Tibial nerve (tissue), 4 donors: ENCODE data around the gene PRDX5. TPM values are rescaled to one million over a fixed set of nuclear protein-coding genes. Genes with fewer than 3 reads are reported as not detected.

Experiments
- DNase-seq, 2 donors: peaks; one replicate each; pipeline ENCODE4 v3.0.0-alpha.2; 2019; ENCODE audit warnings: low spot score in 2 of 2
- H3K27ac ChIP-seq, 4 donors: fragments of 200-600 bp; sonication (generic) in 3 of 4; one replicate each; pipeline ENCODE4 v1.5.1; 2017 to 2019; ENCODE audit warnings: mild to moderate bottlenecking in 1 of 4
- H3K27me3 ChIP-seq, 2 donors: fragments of 200-600 bp; sonication (generic) in 1 of 2; one replicate each; pipeline versions ENCODE4 v1.5.1 to v1.6.0; 2017 to 2019
- H3K36me3 ChIP-seq, 3 donors: fragments of 200-600 bp; sonication (generic); one replicate each; pipeline ENCODE4 v1.5.1; 2018 to 2019
- H3K4me1 ChIP-seq, 4 donors: fragments of 200-600 bp; sonication (generic) in 3 of 4; one replicate each; pipeline ENCODE4 v1.5.1; 2017 to 2019
- H3K4me3 ChIP-seq, 4 donors: fragments of 200-600 bp; sonication (generic) in 3 of 4; one replicate each; pipeline ENCODE4 v1.5.1; 2017 to 2019; ENCODE audit warnings: mild to moderate bottlenecking in 1 of 4, moderate library complexity in 1 of 4
- H3K9me3 ChIP-seq, 4 donors: fragments of 200-600 bp; sonication (generic) in 3 of 4; one replicate each; pipeline ENCODE4 v1.5.1; 2017 to 2019
- CTCF ChIP-seq, 5 experiments: fragments of 200-600 bp in 3 of 5; fragments of 450-650 bp in 2 of 5; sonication (generic) in 3 of 5; IDR thresholded peaks; one replicate each; pipeline ENCODE4 v1.5.1; 2016 to 2019; ENCODE audit warnings: antibody characterized with exemption in 5 of 5, mild to moderate bottlenecking in 3 of 5, moderate library complexity in 2 of 5
- EP300 ChIP-seq, 2 donors: sonication (generic); formaldehyde crosslinking; IDR thresholded peaks; one replicate each; pipeline ENCODE4 v1.6.1; 2017; ENCODE audit warnings: antibody characterized with exemption in 2 of 2, mild to moderate bottlenecking in 1 of 2
- POLR2A ChIP-seq, 2 donors: fragments of 450-650 bp; IDR thresholded peaks; one replicate each; pipeline ENCODE4 v1.6.1; 2017; ENCODE audit warnings: antibody characterized with exemption in 2 of 2, mild to moderate bottlenecking in 2 of 2, moderate library complexity in 2 of 2
- WGBS, 2 donors: methylation state at CpG; one replicate each; pipeline ENCODE4 v1.1.5; 2018; 5-methylcytosine and 5-hydroxymethylcytosine counted together
- total RNA-seq, 4 donors: library from RNA; depleted of rRNA; stranded (reverse); fragments of >200 nt; gene quantifications; one replicate each; pipeline ENCODE4 v1.1.0, GENCODE V29; 2016

Gene PRDX5
- total RNA-seq, 4 donors from 2014 or later = 142 to 246 (median 204) TPM

GRCh38 chr11:64347193-64347867 is 29.4 kb downstream of the PRDX5 start:
- Histone ChIP-seq H3K27me3 (no peaks in the 10 kb centered on the region), H3K4me3 (no peak overlapping the region), H3K9me3 (no peaks in the 10 kb centered on the region), H3K27ac (no peak overlapping the region), H3K4me1 (peaks cover 0 to 13% (median under 1%) of the 10 kb centered on the region in 4 donors), H3K36me3 (no peaks in the 10 kb centered on the region)
- WGBS, 2 donors = 88 to 91% methylated on average over 8 to 12 of the region's 12 CpGs
- TF ChIP-seq POLR2A (IDR thresholded peaks at IDR 0.05) (no peak), EP300 (IDR thresholded peaks at IDR 0.05) (no peak), CTCF (IDR thresholded peaks at IDR 0.05) (no peak)
- no peak for DNase-seq

GRCh38 chr11:64348383-64349024 is 30.6 kb downstream of the PRDX5 start:
- Histone ChIP-seq H3K36me3 (no peaks in the 10 kb centered on the region), H3K27me3 (no peaks in the 10 kb centered on the region), H3K27ac (no peak overlapping the region), H3K4me1 (peaks cover 0 to under 1% (median 0%) of the 10 kb centered on the region in 4 donors), H3K4me3 (no peak overlapping the region), H3K9me3 (no peaks in the 10 kb centered on the region)
- TF ChIP-seq EP300 (IDR thresholded peaks at IDR 0.05) = no peak
- no peak for TF ChIP-seq CTCF (IDR thresholded peaks at IDR 0.05)
- no peak for TF ChIP-seq POLR2A (IDR thresholded peaks at IDR 0.05)
- DNase-seq = no peak
- 53 to 57% methylated on average over 12 to 14 of the region's 14 CpGs for WGBS, 2 donors

GRCh38 chr11:64349025-64349387 is 31.1 kb downstream of the PRDX5 start:
- 87 to 88% methylated on average over 6 to 7 of the region's 7 CpGs for WGBS, 2 donors
- DNase-seq = no peak
- no peaks in the 10 kb centered on the region for H3K4me1 ChIP-seq
- H3K9me3 ChIP-seq = no peaks in the 10 kb centered on the region
- H3K4me3 ChIP-seq = no peak overlapping the region
- H3K27me3 ChIP-seq = no peaks in the 10 kb centered on the region
- TF ChIP-seq POLR2A (IDR thresholded peaks at IDR 0.05) (no peak), EP300 (IDR thresholded peaks at IDR 0.05) (no peak), CTCF (IDR thresholded peaks at IDR 0.05) (no peak)
- H3K36me3 ChIP-seq = no peaks in the 10 kb centered on the region
- no peak overlapping the region for H3K27ac ChIP-seq

- Histone ChIP-seq H3K4me1 (no peaks in the 10 kb centered on the region), H3K9me3 (no peaks in the 10 kb centered on the region), H3K27me3 (no peaks in the 10 kb centered on the region), H3K4me3 (no peak overlapping the region), H3K36me3 (no peaks in the 10 kb centered on the region), H3K27ac (no peak overlapping the region)
- DNase-seq = no peak
- 86 to 88% methylated on average over 10 to 11 of the region's 11 CpGs for WGBS, 2 donors
- TF ChIP-seq POLR2A (IDR thresholded peaks at IDR 0.05) (no peak), EP300 (IDR thresholded peaks at IDR 0.05) (no peak), CTCF (IDR thresholded peaks at IDR 0.05) (no peak)
These were observed 31.5 kb downstream of the PRDX5 start for GRCh38 chr11:64349404-64349803.

GRCh38 chr11:64351136-64351631 is 33.3 kb downstream of the PRDX5 start:
- H3K27ac ChIP-seq = no peak overlapping the region
- no peak overlapping the region for H3K4me3 ChIP-seq
- no peak for DNase-seq
- no peaks in the 10 kb centered on the region for H3K27me3 ChIP-seq
- 88 to 93% methylated on average over 14 to 16 of the region's 18 CpGs for WGBS, 2 donors
- H3K36me3 ChIP-seq = no peaks in the 10 kb centered on the region
- TF ChIP-seq CTCF (IDR thresholded peaks at IDR 0.05) (no peak), EP300 (IDR thresholded peaks at IDR 0.05) (no peak), POLR2A (IDR thresholded peaks at IDR 0.05) (no peak)
- no peaks in the 10 kb centered on the region for H3K9me3 ChIP-seq
- peaks cover 0 to 12% (median 4%) of the 10 kb centered on the region in 4 donors for H3K4me1 ChIP-seq
